ENCODE results near the gene AP2B1.

AP2B1 gene

GRCh38 chr17:35596072-35596471, 8.9 kb downstream of the AP2B1 start:
- no peak overlapping the region for H3K4me3 ChIP-seq (ENCODE audit: low read depth, low read length)
- H3K36me3 ChIP-seq (ENCODE audit: control insufficient read depth in 2 of 2, insufficient read depth in 1 of 2, low read length in 2 of 2) = peaks cover 56 to 73% of the 10 kb centered on the region in 2 experiments
- no peaks in the 10 kb centered on the region for H3K4me1 ChIP-seq (ENCODE audit: control insufficient read depth, insufficient read depth, low read length)
- H3K27ac ChIP-seq (ENCODE audit: extremely low read depth, low read depth, low read length) = no peak overlapping the region
- ChIA-PET CTCF (interaction anchor here (0.6 to 2.6 kb wide), 5 partner anchors 10 to 55 kb away, joined by 3 to 10 read pairs (median 4); no protein-coding TSS in a partner anchor), POLR2A (interaction anchor here (0.7 kb wide), 1 partner anchor 17 kb away, joined by 3 read pairs; no protein-coding TSS in a partner anchor)
- no peak for TF ChIP-seq ZNF223 (tag by site-specific recombination; IDR thresholded peaks at IDR 0.05)
- no peak for TF ChIP-seq ZSCAN4 (tag by site-specific recombination; IDR thresholded peaks at IDR 0.05)
- TF ChIP-seq ZNF239 (tag by site-specific recombination; IDR thresholded peaks at IDR 0.05) = no peak
- no peak for TF ChIP-seq OSR2 (tag by site-specific recombination; IDR thresholded peaks at IDR 0.05)
- TF ChIP-seq AEBP2 (tag by site-specific recombination; IDR thresholded peaks at IDR 0.05; ENCODE audit: borderline replicate concordance) = no peak
- no peaks in the 10 kb centered on the region for H3K9me3 ChIP-seq (ENCODE audit: control insufficient read depth, insufficient read depth, low read depth, low read length)

GRCh38 chr17:35596530-35597233, 9.6 kb downstream of the AP2B1 start:
- ChIA-PET CTCF (interaction anchor here (0.6 to 2.6 kb wide), 6 partner anchors 11 to 151 kb away, joined by 3 to 10 read pairs (median 4); no protein-coding TSS in a partner anchor), POLR2A (interaction anchor here (0.7 kb wide), 1 partner anchor 17 kb away, joined by 3 read pairs; no protein-coding TSS in a partner anchor)
- Histone ChIP-seq H3K4me1 (ENCODE audit: control insufficient read depth, insufficient read depth, low read length) (no peaks in the 10 kb centered on the region), H3K27ac (ENCODE audit: extremely low read depth, low read depth, low read length) (no peak overlapping the region), H3K9me3 (ENCODE audit: control insufficient read depth, insufficient read depth, low read depth, low read length) (no peaks in the 10 kb centered on the region), H3K36me3 (ENCODE audit: control insufficient read depth in 2 of 2, insufficient read depth in 1 of 2, low read length in 2 of 2) (peaks cover 62 to 79% of the 10 kb centered on the region in 2 experiments), H3K4me3 (ENCODE audit: low read depth, low read length) (no peak overlapping the region)
- TF ChIP-seq ZFP37 (tag by site-specific recombination; IDR thresholded peaks at IDR 0.05) = no peak
- no peak for TF ChIP-seq BCL11B (tag by site-specific recombination; IDR thresholded peaks at IDR 0.05; ENCODE audit: low read depth)
- no peak for TF ChIP-seq ZBTB1 (tag by site-specific recombination; IDR thresholded peaks at IDR 0.05)
- no peak for TF ChIP-seq ZNF211 (tag by site-specific recombination; IDR thresholded peaks at IDR 0.05; ENCODE audit: low read depth)
- TF ChIP-seq ZNF2 (tag by site-specific recombination; IDR thresholded peaks at IDR 0.05) = no peak
- no peak for TF ChIP-seq ZNF501 (tag by site-specific recombination; IDR thresholded peaks at IDR 0.05)
- no peak for TF ChIP-seq ZFP41 (tag by site-specific recombination; IDR thresholded peaks at IDR 0.05; ENCODE audit: borderline replicate concordance)
- TF ChIP-seq ZNF664 (tag by site-specific recombination; IDR thresholded peaks at IDR 0.05) = no peak
- TF ChIP-seq SP7 (tag by site-specific recombination; IDR thresholded peaks at IDR 0.05) = no peak
- no peak for TF ChIP-seq ZNF302 (tag by site-specific recombination; IDR thresholded peaks at IDR 0.05; ENCODE audit: low read depth)
- no peak for TF ChIP-seq OVOL3 (tag by site-specific recombination; IDR thresholded peaks at IDR 0.05)

GRCh38 chr17:35597604-35598003, 10.5 kb downstream of the AP2B1 start:
- TF ChIP-seq ZNF776 (tag by site-specific recombination; IDR thresholded peaks at IDR 0.05; ENCODE audit: borderline replicate concordance) (no peak), BCL11A (tag by site-specific recombination; IDR thresholded peaks at IDR 0.05; ENCODE audit: low read depth) (no peak), ZNF704 (tag by site-specific recombination; IDR thresholded peaks at IDR 0.05) (no peak), FEZF1 (tag by site-specific recombination; IDR thresholded peaks at IDR 0.05) (no peak), ZNF510 (tag by site-specific recombination; IDR thresholded peaks at IDR 0.05; ENCODE audit: insufficient replicate concordance) (no peak), TCF7L2 (IDR thresholded peaks at IDR 0.05; ENCODE audit: borderline replicate concordance, low read depth, low read length) (no peak), ZNF433 (tag by site-specific recombination; IDR thresholded peaks at IDR 0.05; ENCODE audit: low read depth) (no peak), ZNF830 (tag by site-specific recombination; IDR thresholded peaks at IDR 0.05; ENCODE audit: low read depth) (no peak), ZNF473 (tag by site-specific recombination; IDR thresholded peaks at IDR 0.05) (no peak)
- Histone ChIP-seq H3K4me3 (ENCODE audit: low read depth, low read length) (no peak overlapping the region), H3K4me1 (ENCODE audit: control insufficient read depth, insufficient read depth, low read length) (0 out of 2 replicates have a peak, but pooled peaks cover 2% of the 10 kb centered on the region), H3K36me3 (ENCODE audit: control insufficient read depth in 2 of 2, insufficient read depth in 1 of 2, low read length in 2 of 2) (peaks cover 68 to 86% of the 10 kb centered on the region in 2 experiments), H3K9me3 (ENCODE audit: control insufficient read depth, insufficient read depth, low read depth, low read length) (no peaks in the 10 kb centered on the region), H3K27ac (ENCODE audit: extremely low read depth, low read depth, low read length) (no peak overlapping the region)
- CTCF ChIA-PET = interaction anchor here (0.6 to 2.6 kb wide), 3 partner anchors 16 to 283 kb away, joined by 3 to 10 read pairs (median 4); partner anchors contain the start of gene CCL5
- POLR2A ChIA-PET = no interaction called here
